IMR-90 (cell line): Measurements from ENCODE around the gene RORC.

Experiments
- BHLHE40 ChIP-seq: fragments of 150-350 bp; IDR thresholded peaks from 2 replicates; pipeline ENCODE4 v1.6.1; 2016; ENCODE audit warnings: mild to moderate bottlenecking, low read depth, low read length
- CTCF ChIP-seq: conservative IDR thresholded peaks from 2 replicates; pipeline ENCODE4 v1.5.1; 2012; ENCODE audit warnings: mild to moderate bottlenecking, low read depth, low read length, improper control_type of control experiment
- ELK1 ChIP-seq: fragments of 150-350 bp; IDR thresholded peaks from 2 replicates; pipeline ENCODE4 v1.6.1; 2016; ENCODE audit warnings: low read depth, mild to moderate bottlenecking, low read length, moderate library complexity, borderline replicate concordance
- MAFK ChIP-seq: IDR thresholded peaks from 2 replicates; pipeline ENCODE4 v1.6.1; 2012; ENCODE audit warnings: low read depth, low read length, improper control_type of control experiment
- MAZ ChIP-seq: IDR thresholded peaks from 2 replicates; pipeline ENCODE4 v1.6.1; 2012; ENCODE audit warnings: low read depth, mild to moderate bottlenecking, low read length, improper control_type of control experiment, moderate library complexity, borderline replicate concordance
- MXI1 ChIP-seq: IDR thresholded peaks from 2 replicates; pipeline ENCODE4 v1.6.1; 2012; ENCODE audit warnings: low read depth, mild to moderate bottlenecking, low read length, moderate library complexity, borderline replicate concordance
- NFE2L2 ChIP-seq: fragments of 150-350 bp; IDR thresholded peaks from 2 replicates; pipeline ENCODE4 v1.6.1; 2016; ENCODE audit warnings: low read depth, mild to moderate bottlenecking, low read length
- POLR2A ChIP-seq: IDR thresholded peaks from 2 replicates; pipeline ENCODE4 v1.6.1; 2012; ENCODE audit warnings: mild to moderate bottlenecking, low read depth, low read length
- RAD21 ChIP-seq: IDR thresholded peaks from 2 replicates; pipeline ENCODE4 v1.6.1; 2012; ENCODE audit warnings: low read length, improper control_type of control experiment
- RCOR1 ChIP-seq: IDR thresholded peaks from 2 replicates; pipeline ENCODE4 v1.6.1; 2012; ENCODE audit warnings: mild to moderate bottlenecking, low read length, improper control_type of control experiment; ENCODE audit not compliant: insufficient replicate concordance

GRCh38 chr1:151846062-151846568 is 14.5 kb upstream of the RORC start:
- TF ChIP-seq CTCF (0 out of 2 replicates have a peak, but pooled peaks have one; percentile 20), MAZ (no peak), RAD21 (no peak; the same call in 1 of the 2 replicates), POLR2A (no peak), BHLHE40 (no peak), MAFK (no peak), MXI1 (no peak), ELK1 (no peak), RCOR1 (no peak), NFE2L2 (no peak)
